DMS 273 (cell line): Measurements from ENCODE around the gene AGO4.
"Not testable (repeated sequence)": the region's sequence is repeated elsewhere in the genome, so short reads cannot be mapped to it uniquely, and the experiment has no call there.

Experiments
- DNase-seq: peaks from one replicate; lab custom pipeline; 2025; ENCODE audit not compliant: unreplicated experiment; lab: John Stamatoyannopoulos, UW

AGO4 gene

DNA sequence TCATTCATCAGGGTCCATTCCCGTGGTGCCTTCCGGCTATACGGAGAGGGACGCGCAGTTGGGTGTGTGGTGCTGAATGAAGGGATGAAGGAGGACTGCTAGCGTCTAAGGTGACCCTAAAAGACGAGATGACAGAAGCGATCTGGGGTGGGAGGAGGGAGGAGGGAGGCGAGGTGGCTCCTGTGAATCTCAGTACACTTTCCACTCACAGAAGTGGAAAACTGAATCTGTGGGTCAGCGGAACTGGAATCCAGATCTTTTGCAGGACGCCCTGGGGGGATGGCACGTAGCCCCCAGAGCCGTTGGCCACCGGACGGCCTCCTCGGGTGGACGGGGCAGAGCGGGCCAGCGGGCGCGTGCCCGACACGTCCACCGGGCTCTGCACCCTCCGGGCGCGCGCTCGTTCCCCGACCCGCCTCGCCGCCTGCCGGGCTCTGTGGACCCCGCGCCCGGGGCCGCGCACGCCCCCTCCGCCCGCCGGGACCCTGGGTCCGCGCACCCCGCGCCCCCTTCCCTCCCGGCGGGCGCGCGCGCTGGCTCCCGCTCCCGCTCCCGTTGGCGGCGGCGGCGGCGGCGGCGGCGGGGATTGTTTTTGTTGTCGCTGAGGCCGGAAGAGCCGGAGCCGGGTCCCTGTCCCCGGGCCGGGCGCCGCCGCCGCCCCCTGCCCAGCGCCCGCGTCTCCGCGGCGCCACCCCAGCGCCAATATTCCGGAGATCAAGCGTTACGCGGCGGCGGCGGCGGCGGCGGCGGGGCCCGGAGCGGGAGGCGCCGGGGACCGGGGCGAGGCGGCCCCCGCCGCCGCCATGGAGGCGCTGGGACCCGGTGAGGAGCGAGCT is at the start of gene AGO4:
TSS of gene AGO4 (plus strand) at position 403 of the 836 bp plus-strand sequence. CDS start at position 804, 401 bp downstream.
- peak; percentile 80 for DNase-seq

DNA sequence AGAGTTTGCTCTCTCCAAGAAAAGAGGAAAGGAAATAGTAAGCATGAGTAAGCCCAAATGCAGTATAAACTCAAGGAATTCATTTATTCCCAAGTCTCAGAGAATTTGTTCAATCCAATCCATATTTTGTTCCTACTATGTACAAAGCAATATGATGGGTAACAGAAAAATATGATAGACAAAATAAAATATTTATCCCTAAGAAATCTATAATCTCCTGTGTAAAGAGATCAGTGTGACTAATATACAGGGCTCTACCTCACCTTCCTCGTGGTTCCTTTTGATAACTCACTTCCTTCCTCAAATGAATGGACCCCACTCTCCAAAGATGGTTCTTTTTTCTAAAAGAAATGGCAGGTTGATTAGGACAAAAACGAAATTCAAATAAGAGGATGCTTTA is 45.7 kb upstream of the AGO4 start:
- no peak for DNase-seq

DNA sequence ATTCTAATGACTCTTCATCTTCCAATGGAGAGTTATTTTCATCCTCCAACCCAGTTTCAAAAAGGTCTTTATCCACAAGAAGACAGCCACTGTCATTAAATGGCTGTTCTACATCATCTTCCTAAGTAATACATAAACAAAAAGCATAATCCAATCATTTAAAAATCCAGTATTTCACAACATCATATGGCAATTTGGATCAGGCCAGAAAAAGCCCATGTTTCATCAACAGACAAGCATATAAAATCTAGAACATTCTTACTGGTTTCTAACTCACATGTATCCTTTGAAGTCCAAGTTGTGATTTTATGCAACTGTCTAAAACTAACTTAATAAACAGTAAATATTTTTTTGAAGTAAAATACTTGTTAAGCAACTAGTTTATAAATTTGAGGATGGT is 44.6 kb upstream of the AGO4 start:
- no peak for DNase-seq

DNA sequence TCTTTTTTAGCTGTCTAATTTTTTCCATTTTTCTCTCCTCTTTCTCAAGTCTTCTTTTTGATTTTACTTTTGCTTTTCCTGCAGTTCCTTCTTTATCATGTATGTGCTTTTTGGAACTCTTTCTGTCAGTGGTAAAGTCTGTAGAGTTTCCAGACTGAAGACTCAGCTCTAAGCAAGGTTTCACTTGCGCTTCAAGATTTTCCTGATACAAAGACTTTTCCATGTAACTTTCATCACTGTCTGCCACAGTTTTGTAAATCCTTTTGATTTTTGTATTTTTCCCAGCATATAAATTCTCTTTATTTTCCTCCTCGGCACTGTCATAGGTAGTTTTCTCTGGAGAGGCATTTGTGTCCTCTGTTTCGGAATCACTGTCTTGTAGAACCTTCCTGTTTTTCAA is 43.5 kb upstream of the AGO4 start:
- no peak for DNase-seq

DNA sequence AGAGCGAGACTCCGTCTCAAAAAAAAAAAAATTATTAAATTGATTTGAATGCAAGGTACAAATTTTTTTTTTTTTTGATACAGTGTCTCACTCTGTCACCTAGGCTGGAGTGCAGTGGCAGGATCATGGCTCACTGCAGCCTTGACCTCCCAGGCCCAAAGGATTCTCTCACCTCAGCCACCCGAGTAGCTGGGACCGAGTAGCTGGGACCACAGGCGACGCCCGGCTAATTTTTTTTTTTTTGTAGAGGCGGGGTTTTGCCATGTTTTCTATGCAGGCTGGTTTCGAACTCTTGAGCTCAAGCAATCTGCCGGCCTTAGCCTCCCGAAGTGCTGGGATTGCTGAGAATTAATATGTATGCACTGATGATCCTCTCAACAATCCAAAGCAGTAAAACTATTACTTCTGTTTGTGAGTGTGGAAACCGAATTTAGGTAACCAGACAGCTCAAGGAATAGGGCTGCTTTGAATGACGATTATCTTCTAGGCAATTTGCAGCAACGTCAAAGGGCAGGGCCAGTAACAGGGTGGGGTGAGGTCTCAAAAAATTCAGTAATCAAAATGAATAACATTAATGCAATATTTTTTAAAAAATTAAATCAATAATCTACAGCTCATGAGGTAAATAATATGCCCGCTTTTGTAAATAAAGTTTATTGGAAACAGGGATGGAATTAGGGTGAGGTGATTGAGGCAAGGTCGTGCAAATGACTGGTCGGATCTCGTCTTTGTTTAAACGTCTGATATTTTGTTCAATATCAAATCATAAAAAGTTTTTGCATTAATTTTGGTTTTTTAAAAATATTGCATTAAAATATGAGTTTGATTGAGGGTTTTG is 39.2 kb upstream of the AGO4 start:
- peak; percentile 11 for DNase-seq

DNA sequence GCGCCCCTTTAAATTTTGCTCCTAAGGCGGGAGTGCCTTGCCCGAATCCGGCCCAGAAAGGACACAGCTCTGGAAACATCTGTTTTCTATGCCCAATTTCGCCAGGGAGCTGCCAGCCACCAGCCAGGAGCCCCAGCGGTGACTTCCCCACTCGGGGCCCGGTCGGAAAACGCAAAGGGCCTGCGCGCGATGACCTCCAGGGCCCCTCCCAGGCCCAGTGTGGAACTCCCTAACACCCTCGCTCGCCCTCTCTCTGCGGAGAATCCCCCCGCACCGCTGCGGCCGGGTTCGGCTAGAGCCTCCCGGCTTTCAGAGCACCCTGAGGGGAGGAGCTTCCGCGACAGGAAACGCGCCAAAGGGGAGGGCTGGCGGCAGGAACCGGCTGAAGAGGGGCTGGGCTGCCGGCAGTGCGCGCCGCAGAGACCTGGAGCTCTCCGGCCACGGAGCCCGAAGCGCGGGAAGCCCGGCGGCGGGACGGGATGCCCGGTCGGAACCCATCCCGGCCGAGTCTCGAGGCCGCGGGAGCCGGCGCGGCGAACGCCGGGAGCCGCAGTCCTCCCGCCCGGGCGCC is 38.5 kb upstream of the AGO4 start:
- peak; percentile 96 for DNase-seq

DNA sequence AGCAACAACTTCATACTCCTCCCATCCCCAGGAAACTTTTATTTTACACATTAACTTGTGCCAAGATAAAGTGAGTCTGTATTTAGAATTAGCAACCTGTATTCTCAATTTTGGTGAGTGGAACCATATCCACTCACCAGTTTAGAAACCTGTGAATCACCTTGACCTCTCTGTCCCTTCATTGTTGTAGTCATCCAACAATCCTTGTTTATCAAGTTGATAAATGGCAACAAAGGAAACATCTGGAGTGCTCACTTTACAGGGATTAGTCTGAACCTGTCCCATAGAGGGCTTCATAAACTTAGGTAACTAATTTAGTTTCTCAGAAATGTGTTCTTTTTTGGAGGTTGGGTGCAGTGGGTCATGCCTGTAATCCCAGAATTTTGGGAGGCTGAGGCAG is 34.1 kb upstream of the AGO4 start:
- DNase-seq = no peak

DNA sequence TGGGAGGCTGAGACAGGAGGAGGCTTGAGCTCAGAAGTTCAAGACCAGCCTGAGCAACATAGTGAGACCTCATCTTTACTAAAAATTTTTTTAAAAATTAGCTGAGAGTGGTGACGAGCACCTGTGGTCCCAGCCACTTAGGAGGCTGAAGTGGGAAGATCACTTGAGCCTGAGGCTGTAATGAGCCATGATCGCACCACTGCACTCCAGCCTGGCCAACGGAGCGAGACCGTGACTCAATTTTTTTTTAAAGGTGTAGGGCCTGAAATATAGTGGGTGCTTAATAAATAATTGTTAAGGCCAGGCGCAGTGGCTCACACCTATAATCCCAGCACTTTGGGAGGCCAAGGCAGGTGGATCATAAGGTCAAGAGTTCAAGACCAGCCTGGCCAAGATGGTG is 31.6 kb upstream of the AGO4 start:
- not testable (repeated sequence) for DNase-seq

DNA sequence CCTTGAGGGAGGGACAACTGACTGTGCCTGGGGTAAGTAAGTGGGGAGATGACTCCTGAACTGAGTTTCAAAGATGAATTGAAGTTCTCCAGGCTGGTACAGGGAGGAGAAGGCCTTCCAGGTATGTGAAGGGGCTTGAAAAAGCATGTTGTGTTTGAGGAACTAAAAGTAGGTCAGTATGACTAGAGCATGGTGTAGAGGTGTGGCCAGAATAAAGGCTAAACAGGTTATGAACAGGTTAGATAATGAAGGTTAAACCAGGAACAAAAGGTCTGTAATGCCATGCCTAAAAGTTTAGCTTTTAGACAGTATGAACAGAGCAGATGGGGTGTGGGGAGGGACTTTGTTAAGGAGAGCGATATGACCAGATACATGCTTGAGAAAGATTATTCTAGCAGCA is 30.7 kb upstream of the AGO4 start:
- no peak for DNase-seq

DNA sequence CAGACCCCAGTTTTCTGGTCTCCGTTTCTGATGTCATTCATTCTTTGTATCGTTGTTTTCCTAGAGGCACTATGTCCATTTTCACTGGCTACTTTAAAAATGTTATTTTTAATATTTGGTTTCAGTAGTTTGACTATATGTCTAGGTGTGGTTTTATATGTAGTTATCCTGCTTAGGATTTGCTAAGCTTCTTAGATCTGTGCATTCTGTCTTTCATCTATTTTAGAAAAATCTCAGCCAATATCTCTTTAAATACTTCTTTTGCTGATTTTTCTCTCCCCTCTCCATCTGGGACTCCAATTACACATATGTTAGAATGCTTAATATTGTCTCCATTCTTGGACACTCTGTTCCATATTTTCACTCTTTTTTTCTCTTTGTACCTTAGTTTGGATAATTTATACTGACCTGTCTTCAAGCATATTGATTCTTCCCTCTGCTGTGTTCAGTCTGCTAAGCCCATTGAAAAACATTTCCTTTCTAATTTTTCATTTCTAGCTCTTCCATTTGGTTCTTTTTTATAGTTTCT is 24.7 kb upstream of the AGO4 start:
- no peak for DNase-seq

DNA sequence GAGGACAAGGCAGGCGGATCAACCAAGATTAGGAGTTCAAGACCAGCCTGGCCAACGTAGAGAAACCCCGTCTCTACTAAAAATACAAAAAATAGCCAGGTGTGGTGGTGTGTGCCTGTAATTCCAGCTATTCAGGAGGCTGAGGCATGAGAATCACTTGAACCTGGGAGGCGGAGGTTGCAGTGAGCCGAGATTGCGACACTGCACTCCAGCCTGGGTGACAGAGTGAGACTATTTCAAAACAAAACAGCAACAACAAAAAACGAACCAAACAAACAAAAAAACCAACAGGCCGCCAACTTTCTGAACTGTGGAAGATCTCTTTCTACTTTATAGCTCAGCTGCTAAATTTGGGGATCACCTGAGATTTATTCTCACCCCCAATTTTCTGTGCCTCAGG is 23.5 kb upstream of the AGO4 start:
- not testable (repeated sequence) for DNase-seq

DNA sequence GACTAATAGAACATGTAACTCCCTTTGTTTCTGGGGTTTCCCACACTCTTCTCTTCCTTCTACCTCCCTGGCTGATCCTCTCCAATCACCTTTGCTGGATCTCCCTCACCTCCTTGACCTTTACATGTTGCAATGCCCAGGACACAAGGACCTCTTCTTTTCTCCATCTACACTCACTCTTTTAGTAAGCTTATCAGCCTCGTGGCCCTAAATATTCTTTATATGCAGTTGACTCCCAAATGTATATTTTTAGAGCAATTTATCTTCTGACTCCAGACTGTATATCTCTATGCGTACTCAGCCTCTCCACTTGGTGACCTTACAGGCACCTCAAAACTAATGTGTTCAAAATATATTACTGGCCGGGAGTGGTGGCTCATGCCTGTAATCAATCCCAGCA is 19.7 kb upstream of the AGO4 start:
- DNase-seq = no peak

DNA sequence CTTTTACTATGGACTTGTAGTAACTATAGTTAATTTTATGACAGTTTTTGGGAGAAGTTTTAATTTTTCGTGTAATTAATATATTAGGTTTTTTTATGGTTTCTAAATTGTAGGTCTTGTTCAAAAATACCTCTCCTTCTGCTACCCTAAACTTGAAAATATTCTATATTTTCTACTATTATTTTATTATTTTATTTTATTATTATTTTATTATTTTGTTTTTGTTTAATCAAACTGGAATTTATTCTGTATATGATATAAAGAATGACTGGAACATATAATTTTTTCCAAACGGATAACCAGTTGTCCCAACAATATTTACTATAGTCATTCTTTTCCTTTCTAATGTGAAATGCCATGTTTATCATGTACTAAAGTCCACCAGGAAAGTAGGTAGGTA is 17.1 kb upstream of the AGO4 start:
- no peak for DNase-seq

DNA sequence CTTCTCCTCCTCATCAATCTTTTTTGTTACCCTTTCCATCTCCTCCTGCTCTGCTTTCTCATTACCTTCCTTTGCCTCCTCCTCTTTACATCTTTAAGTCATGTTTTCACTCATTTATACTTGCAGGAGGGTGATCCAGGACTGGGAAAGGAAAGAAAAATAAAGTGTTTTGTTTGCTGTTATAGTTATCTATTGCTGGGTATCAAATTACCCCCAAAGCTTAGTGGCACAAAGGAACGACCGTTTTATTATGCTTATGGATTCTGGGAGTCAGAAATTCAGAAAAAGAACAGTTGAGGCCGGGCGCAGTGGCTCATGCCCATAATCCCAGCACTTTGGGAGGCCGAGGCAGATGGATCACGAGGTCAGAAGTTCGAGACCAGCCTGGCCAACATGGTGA is 12.5 kb upstream of the AGO4 start:
- no peak for DNase-seq

DNA sequence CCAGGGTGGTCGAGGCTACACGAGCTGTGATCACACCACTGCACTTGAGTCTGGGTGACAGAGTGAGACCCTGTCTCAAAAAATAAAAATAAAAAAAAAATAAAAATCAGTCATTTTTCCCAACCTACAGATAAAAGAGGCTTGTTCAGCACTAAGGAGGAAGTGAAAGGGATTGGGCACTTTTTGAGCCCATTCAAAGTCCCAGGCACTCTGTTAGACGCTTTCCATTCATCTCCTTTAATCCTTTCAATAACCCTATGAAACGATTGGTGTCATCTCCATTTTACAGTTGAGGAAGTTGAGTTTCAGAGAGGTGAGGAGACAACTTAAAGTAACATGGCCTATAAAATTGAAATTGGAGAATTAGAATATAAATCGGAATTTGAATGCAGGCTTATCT is 10.4 kb upstream of the AGO4 start:
- no peak for DNase-seq

DNA sequence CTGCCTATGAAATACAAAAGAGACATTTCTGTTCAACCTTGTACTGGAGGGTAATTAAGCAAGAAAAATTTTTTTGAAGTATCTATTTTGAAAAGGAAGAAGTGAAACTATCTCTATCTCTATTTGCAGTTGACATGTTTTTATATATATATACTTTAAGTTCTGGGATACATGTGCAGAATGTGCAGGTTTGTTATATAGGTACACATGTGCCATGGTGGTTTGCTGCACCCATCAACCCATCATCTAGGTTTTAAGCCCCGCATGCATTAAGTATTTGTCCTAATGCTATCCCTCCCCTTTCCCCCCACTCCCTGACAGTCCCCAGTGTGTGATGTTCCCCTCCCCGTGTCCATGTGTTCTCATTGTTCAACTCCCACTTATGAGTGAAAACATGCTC is 9.8 kb upstream of the AGO4 start:
- not testable (repeated sequence) for DNase-seq

DNA sequence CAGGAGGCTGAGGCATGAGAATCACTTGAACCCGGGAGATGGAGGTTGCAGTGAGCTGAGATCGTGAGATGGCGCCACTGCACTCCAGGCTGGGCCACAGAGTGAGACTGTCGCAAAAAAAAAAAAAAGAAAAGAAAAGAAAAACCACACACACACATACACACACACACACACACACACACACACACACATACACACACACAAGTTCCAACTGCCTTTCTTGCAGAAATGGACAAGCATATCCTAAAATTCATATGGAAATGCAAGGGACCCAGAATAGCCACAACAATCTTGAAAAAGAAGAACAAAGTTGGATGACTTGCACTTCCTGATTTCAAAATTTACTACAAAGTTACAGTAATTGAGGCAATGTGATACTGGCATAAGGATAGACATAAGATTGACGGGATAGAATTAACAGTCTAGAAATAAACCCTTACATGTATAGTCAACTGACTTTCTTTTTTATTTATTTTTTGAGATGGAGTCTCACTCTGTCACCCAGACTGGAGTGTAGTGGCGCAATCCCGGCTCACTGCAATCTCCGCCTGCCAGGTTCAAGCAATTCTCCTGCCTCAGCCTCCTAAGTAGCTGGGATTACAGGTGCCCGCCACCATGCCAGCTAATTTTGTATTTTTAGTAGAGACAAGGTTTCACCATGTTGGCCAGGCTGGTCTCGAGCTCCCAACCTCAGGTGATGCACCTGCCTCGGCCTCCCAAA is 7.5 kb upstream of the AGO4 start:
- DNase-seq = not testable (repeated sequence)

DNA sequence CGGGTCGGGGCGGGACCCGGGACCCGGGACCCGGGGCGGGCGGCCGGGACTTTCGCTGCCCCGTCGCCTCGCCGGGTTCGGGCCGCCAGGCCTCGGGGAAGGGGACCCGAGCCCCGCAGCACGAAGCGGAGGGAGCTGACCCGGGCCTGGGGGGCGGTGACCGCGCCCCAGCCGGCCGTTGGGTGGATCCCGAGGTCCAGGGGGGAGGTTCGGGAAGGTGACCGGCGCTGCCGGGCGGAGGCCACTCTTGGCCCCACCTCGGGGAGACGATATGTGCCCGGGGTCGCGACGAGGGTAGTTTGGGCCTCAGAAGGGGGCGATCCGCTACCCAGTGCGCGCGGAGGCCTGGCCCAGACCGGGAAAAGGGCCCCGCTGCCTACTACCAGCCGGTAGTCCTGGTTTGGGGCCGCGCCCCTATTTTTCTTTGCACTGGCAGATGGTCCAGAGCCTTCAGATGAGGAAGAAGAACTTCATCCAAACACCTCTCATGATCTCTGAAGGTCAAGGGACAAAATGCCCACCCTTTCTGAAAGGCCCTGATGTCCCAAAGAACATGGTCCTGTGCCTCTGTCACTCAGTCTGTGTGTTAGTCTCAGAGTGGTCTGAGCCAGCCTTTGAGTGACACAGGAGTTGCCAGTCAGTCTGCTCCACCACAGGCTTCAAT is 766 bp downstream of the AGO4 start:
- peak; percentile 68 for DNase-seq

DNA sequence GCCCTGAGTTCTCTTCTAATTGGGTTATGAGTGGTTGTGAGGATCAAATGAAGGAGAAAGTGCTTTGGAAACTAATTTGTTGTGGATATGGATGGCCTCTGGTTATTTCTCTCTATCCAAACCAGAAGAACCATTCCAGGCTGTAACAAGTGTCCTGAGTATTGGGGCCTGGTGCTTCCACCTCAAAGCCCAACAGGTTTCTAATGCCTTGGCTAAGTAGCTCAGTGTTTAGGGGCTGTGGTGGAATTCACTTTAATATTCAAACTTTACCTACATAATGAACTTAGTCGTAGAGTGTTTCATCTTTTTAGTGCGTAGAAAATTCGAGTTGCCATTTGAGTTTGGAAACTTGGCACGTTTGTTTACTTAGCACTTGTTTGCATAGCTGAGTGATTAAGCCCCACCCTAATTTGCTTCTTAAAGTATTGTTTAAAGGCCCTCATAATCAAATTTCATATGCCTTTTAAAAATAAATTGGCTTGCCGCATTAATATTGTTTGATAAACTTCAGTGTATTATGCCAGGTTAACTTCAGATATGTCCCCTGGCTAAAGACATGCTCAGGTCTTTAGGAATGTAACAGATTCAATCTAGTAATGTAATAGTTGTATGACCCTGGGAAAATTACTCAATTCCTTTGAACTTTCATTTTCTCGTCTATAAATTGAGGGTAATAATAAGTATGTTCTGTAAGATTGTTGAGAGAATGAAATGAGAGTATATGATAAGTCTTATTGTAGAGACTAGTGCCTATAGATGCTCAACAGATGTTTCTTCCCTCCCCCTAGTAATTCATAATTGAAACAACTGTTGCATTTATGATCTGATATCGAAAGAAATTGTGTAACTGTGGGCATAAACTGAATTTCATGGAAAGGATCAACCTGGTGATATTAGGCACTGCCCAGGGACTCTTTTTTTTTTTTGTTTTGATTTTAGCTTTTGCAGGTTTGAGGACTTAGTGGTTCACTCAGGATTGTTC is 1.6 kb downstream of the AGO4 start:
- DNase-seq = no peak
